HepG2 (cell line): Measurements from ENCODE around the gene ABCC5. TPM values are rescaled to one million over a fixed set of nuclear protein-coding genes. Genes with fewer than 3 reads are reported as not detected.

ENCODE experiments used
- ATAC-seq: fragments of 200-7000 bp; cut with Tn5 transposase; 3 replicates; pipeline ENCODE4 v1.9.1; 2020; ENCODE audit warnings: mild to moderate bottlenecking, moderate library complexity
- BruUV-seq: library from RNA; stranded (reverse); fragments of 400-500 nt; replicated peaks from 2 replicates; lab custom pipeline; 2021; lab: Mats Ljungman, UMichigan
- CTCF ChIA-PET: fragments of 300-600 bp; formaldehyde crosslinking; extraction: SDS; loops from one replicate; lab custom pipeline; 2021; ENCODE audit warnings: low total read pairs, inconsistent platforms, low intra/inter-chr PET ratio; lab: Yijun Ruan, JAX
- POLR2A ChIA-PET: fragments of 350-600 bp; sonication (Branson Sonifier 250); formaldehyde crosslinking; loops from one replicate; lab custom pipeline; 2020; ENCODE audit warnings: antibody characterized with exemption, inconsistent platforms; lab: Yijun Ruan, JAX
- DNase-seq: peaks from one replicate; pipeline ENCODE4 v3.0.0-alpha.2; 2015; ENCODE audit warnings: low spot score
- FAIRE-seq: peaks from 3 replicates; lab custom pipeline; 2011; peaks lifted over from hg19 to GRCh38; lab: Jason Lieb, UNC
- H2AFZ ChIP-seq: one replicate; pipeline ENCODE4 v1.6.1; 2011; ENCODE audit warnings: low read length, inconsistent platforms
- H3K27ac ChIP-seq: fragments of 300-600 bp; 3 replicates; pipeline ENCODE4 v1.8.0; 2011; ENCODE audit warnings: mixed run types, mild to moderate bottlenecking, mixed read lengths, low read length, inconsistent platforms; ENCODE audit not compliant: insufficient read depth; ENCODE audit errors: extremely low read length
- H3K27me3 ChIP-seq, 2 experiments: fragments of 200-600 bp in 1 of 2; 2 replicates in 1 of 2; 3 replicates in 1 of 2; pipeline versions ENCODE4 v1.6.0 to v1.8.0; 2011; ENCODE audit warnings: low read length in 2 of 2, mild to moderate bottlenecking in 2 of 2, moderate library complexity in 2 of 2, inconsistent platforms in 1 of 2; ENCODE audit not compliant: insufficient read depth in 2 of 2, control insufficient read depth in 1 of 2
- H3K36me3 ChIP-seq, 2 experiments: fragments of 200-600 bp in 1 of 2; replicated peaks in 1 of 2; 2 replicates in 1 of 2; 3 replicates in 1 of 2; pipeline versions ENCODE4 v1.5.1 to v1.8.0; 2011; ENCODE audit warnings: low read length in 2 of 2, inconsistent platforms in 1 of 2; ENCODE audit not compliant: insufficient read depth in 2 of 2, control insufficient read depth in 1 of 2
- H3K4me1 ChIP-seq: 2 replicates; pipeline ENCODE4 v1.5.1; 2012; ENCODE audit warnings: low read length, inconsistent platforms; ENCODE audit not compliant: insufficient read depth
- H3K4me2 ChIP-seq: 2 replicates; pipeline ENCODE4 v1.6.0; 2011; ENCODE audit warnings: low read depth, low read length, inconsistent platforms
- H3K4me3 ChIP-seq, 3 experiments: fragments of 200-600 bp in 1 of 3; sonication (generic), shearing (Covaris generic) in 1 of 3; replicated peaks in 1 of 3; 2 replicates each; pipeline ENCODE4 v1.5.1; 2011 to 2016; ENCODE audit warnings: low read length in 3 of 3, inconsistent platforms in 2 of 3, low read depth in 2 of 3, mild to moderate bottlenecking in 2 of 3, control low read depth in 1 of 3, mixed read lengths in 1 of 3; ENCODE audit not compliant: insufficient read depth in 1 of 3
- H3K79me2 ChIP-seq: one replicate; pipeline ENCODE4 v1.6.1; 2011; ENCODE audit warnings: low read length, inconsistent platforms; ENCODE audit not compliant: insufficient read depth
- H3K9ac ChIP-seq: 2 replicates; pipeline ENCODE4 v1.6.0; 2011; ENCODE audit warnings: mild to moderate bottlenecking, low read depth, low read length, inconsistent platforms; ENCODE audit not compliant: insufficient read depth
- H3K9me3 ChIP-seq: 2 replicates; pipeline ENCODE4 v1.5.1; 2012; ENCODE audit warnings: mild to moderate bottlenecking, low read length
- H4K20me1 ChIP-seq: 2 replicates; pipeline ENCODE4 v1.6.0; 2011; ENCODE audit warnings: inconsistent platforms, mild to moderate bottlenecking, low read length, moderate library complexity; ENCODE audit not compliant: insufficient read depth
- DPF2 ChIP-seq: sonication (generic); formaldehyde crosslinking; IDR thresholded peaks from 2 replicates; pipeline ENCODE4 v1.4.0; 2020; ENCODE audit warnings: mild to moderate bottlenecking, low read depth, missing genetic modification reagents, borderline replicate concordance
- GRHL1 ChIP-seq: sonication (generic); formaldehyde crosslinking; conservative IDR thresholded peaks from 2 replicates; pipeline ENCODE4 v1.8.0; 2022; ENCODE audit warnings: missing genetic modification reagents
- KLF12 ChIP-seq: sonication (generic); formaldehyde crosslinking; IDR thresholded peaks from 2 replicates; pipeline ENCODE4 v1.4.0; 2020; ENCODE audit warnings: missing genetic modification reagents, borderline replicate concordance
- KMT2B ChIP-seq: IDR thresholded peaks from 2 replicates; pipeline ENCODE4 v1.6.1; 2016; ENCODE audit warnings: missing genetic modification reagents, missing compliant biosample characterization
- SP140L ChIP-seq: sonication (generic); formaldehyde crosslinking; IDR thresholded peaks from 2 replicates; pipeline ENCODE4 v1.4.0; 2020; ENCODE audit warnings: missing genetic modification reagents, borderline replicate concordance
- YEATS4 ChIP-seq: sonication (generic); formaldehyde crosslinking; IDR thresholded peaks from 2 replicates; pipeline ENCODE4 v1.4.0; 2020; ENCODE audit warnings: missing genetic modification reagents, borderline replicate concordance
- ZNF34 ChIP-seq: sonication (generic); formaldehyde crosslinking; IDR thresholded peaks from 2 replicates; pipeline ENCODE4 v1.4.0; 2020; ENCODE audit warnings: mild to moderate bottlenecking, missing genetic modification reagents, borderline replicate concordance
- ZNF414 ChIP-seq: sonication (generic); formaldehyde crosslinking; IDR thresholded peaks from 2 replicates; pipeline ENCODE4 v1.5.0; 2020; ENCODE audit warnings: missing genetic modification reagents
- ZNF605 ChIP-seq: sonication (generic); formaldehyde crosslinking; IDR thresholded peaks from 2 replicates; pipeline ENCODE4 v1.8.0; 2022; ENCODE audit warnings: mild to moderate bottlenecking, missing genetic modification reagents
- ZNF652 ChIP-seq: IDR thresholded peaks from 2 replicates; pipeline ENCODE4 v1.6.1; 2016; ENCODE audit warnings: low read depth, borderline replicate concordance
- ZNF672 ChIP-seq: sonication (generic); formaldehyde crosslinking; IDR thresholded peaks from 2 replicates; pipeline ENCODE4 v1.8.1; 2022; ENCODE audit warnings: missing genetic modification reagents
- ZNF691 ChIP-seq: sonication (generic); formaldehyde crosslinking; IDR thresholded peaks from 2 replicates; pipeline ENCODE4 v1.4.0; 2020; ENCODE audit warnings: missing genetic modification reagents, low read depth, mild to moderate bottlenecking, borderline replicate concordance
- WGBS: methylation state at CpG from one replicate; pipeline ENCODE4 v1.1.6; 2017; ENCODE audit warnings: low lambda C conversion rate; 5-methylcytosine and 5-hydroxymethylcytosine counted together
- in situ Hi-C: cut with HindIII; loops from 2 replicates; pipeline ENCODE4 v1.10.0; 2017; ENCODE audit warnings: low pct_unique_long_range_greater_than_20kb; ENCODE audit not compliant: extremely low pct_ligation_motif_present
- intact Hi-C: fragments of 100-400 bp; cut with micrococcal nuclease; formaldehyde crosslinking; loops from one replicate; pipeline ENCODE4 v1.10.0; 2022; ENCODE audit not compliant: unreplicated experiment
- polyA plus RNA-seq, 8 experiments: library from polyadenylated mRNA; depleted of rRNA in 3 of 8; stranded (reverse) in 7 of 8; unstranded in 1 of 8; fragments of >200 nt; fragmentation: Illumina TruSeq in 4 of 8; extraction: Trizol in 4 of 8; gene quantifications; 2 replicates each; pipeline versions ENCODE4 v1.2.1 to v1.2.3, GENCODE V29; 2011 to 2016; ENCODE audit warnings: low read depth in 4 of 8, missing spikeins in 1 of 8, mixed read lengths in 1 of 8; ENCODE audit not compliant: insufficient read depth in 1 of 8
- total RNA-seq, 5 experiments: library from RNA; depleted of rRNA; stranded (reverse); fragments of >200 nt; fragmentation: Illumina TruSeq; extraction: Trizol; gene quantifications; 2 replicates each; pipeline ENCODE4 v1.2.3, GENCODE V29; 2016; ENCODE audit warnings: low read depth in 1 of 5

The ABCC5 gene
- total and polyA plus RNA-seq, 2 of the 13 experiments (the other 11 are each of a cell fraction or from before 2014, with no cell fraction given): 12.5 to 12.7 TPM

GRCh38 chr3:184030536-184030935 is 12.9 kb upstream of the ABCC5 start:
- H3K4me2 ChIP-seq: no peak overlapping the region
- TF ChIP-seq ZNF652 (CRISPR knock-in tag) (no peak), YEATS4 (CRISPR knock-in tag) (no peak), ZNF34 (CRISPR knock-in tag) (no peak), ZNF691 (CRISPR knock-in tag) (no peak), KMT2B (CRISPR knock-in tag) (no peak), ZNF605 (CRISPR knock-in tag) (no peak), ZNF414 (CRISPR knock-in tag) (no peak), GRHL1 (CRISPR knock-in tag) (no peak), DPF2 (CRISPR knock-in tag) (no peak), KLF12 (CRISPR knock-in tag) (no peak), SP140L (CRISPR knock-in tag) (no peak), ZNF672 (CRISPR knock-in tag) (no peak)
- ChIA-PET POLR2A (no interaction called here), CTCF (interaction anchor here (0.6 kb wide), 1 partner anchor 188 kb away, joined by 4 read pairs; no protein-coding TSS in a partner anchor)
- no peak for FAIRE-seq
- no TSS peak for BruUV-seq
- H3K4me1 ChIP-seq: no peaks in the 10 kb centered on the region
- intact Hi-C loops: no loop called here
- no peak overlapping the region for H3K4me3 ChIP-seq
- ATAC-seq: no peak
- H4K20me1 ChIP-seq: no peaks in the 10 kb centered on the region
- no peaks in the 10 kb centered on the region for H3K36me3 ChIP-seq
- H3K9ac ChIP-seq: no peak overlapping the region
- no peak for DNase-seq
- in situ Hi-C loops: no loop called here
- H3K79me2 ChIP-seq: no peaks in the 10 kb centered on the region
- 20% methylated on average over 3 of the region's 3 CpGs for WGBS
- H3K27me3 ChIP-seq: peaks cover 1 to 14% of the 10 kb centered on the region in 2 experiments; a peak in 2 of 5 replicates
- no peaks in the 10 kb centered on the region for H3K9me3 ChIP-seq
- H2AFZ ChIP-seq: no peak overlapping the region
- H3K27ac ChIP-seq: no peak overlapping the region
